Measurements from ENCODE around the gene IL17C.
"Not testable (repeated sequence)": the region's sequence is repeated elsewhere in the genome, so short reads cannot be mapped to it uniquely, and the experiment has no call there.

IL17C gene

GRCh38 chr16:88658714-88659113 is 20.3 kb downstream of the IL17C start:
- DNase-seq (ENCODE audit: low spot score): no peak

GRCh38 chr16:88659160-88659559 is 20.8 kb downstream of the IL17C start:
- DNase-seq (ENCODE audit: low spot score): no peak

DNA sequence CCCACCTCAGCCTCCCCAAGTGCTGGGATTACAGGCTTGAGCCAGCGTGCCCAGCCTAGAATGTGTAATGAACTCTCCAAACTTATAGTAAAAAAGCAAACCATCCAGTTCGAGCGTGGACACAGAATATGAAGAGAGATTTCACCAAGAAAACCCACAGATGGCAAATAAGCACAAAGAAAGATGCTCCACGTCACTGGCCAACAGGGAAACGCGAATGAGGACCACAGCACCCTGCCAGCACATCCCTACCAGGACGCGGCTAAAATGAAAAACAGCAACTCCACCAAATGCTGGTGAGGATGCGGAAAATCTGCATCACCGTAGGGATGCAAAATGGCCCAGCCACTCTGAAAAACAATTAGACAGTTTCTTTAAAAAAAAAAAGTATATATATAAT is 23.1 kb downstream of the IL17C start:
- no peak for DNase-seq (ENCODE audit: low spot score)

- no peak for DNase-seq (ENCODE audit: low spot score)
These were observed 24.0 kb downstream of the IL17C start for GRCh38 chr16:88662222-88662842.

DNA sequence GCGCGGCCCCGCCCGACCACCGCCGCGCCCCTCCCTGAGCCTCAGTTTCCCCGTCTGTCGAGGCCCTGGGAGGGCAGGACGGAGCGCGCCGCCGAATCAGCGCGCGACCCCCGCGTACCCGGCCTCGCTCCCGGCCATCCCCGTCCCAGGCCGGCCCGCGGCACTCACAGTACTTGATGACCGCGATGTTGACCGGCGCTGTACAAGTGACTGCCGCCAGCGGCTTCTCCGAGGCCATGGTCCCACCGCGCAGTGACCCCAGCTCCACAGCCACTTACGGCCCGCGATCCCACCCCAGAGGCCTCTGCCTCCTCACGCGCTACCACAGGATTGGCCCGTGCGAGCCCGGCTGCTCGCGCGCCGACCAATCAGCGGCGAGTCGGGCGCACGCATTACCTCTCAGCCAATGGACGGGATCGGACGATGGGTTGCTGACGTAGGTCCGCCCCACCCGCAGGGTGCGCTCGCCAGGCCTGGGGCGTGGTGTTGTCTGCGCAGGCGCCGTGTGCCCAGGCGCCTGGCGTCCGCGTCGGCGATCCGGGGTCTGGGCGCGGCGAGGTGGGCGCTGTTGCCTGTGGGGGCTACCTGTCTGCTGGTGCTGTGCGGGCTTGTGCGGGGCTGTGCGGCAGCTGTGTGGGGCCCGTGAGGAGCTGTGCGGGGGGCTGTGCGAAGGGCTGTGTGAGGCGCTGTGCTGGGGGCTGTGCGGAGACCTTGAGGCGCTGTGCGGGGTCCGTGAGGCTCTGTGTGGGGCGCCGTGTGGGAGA is 24.7 kb downstream of the IL17C start, which contains the start of gene MVD:
TSS of gene MVD (minus strand) at position 249 of the 764 bp plus-strand sequence. CDS start at position 238, 11 bp downstream.
- DNase-seq (ENCODE audit: low spot score): peak; percentile 100

DNA sequence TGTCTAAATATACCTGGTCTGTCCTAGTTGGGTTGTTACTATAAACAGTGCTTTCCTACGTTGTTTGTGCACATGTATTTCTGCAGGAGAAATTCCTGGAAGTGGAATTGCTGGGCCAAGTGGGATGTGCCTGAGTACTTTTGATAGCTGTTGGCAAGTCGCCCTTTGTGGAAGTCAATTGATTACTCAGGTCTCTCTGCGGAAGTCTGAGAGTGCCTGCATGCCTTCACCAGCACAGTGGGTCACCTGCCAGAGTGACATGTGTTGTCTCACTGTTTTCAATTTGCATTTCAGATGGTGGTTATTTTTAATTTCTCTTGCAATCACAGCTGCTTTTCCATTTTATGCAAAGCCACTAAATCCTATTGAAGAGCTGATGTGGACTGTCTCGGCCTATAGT is 26.8 kb downstream of the IL17C start:
- no peak for DNase-seq (ENCODE audit: low spot score)

- DNase-seq (ENCODE audit: low spot score): no peak
These were observed 27.2 kb downstream of the IL17C start for GRCh38 chr16:88665570-88665969.

DNA sequence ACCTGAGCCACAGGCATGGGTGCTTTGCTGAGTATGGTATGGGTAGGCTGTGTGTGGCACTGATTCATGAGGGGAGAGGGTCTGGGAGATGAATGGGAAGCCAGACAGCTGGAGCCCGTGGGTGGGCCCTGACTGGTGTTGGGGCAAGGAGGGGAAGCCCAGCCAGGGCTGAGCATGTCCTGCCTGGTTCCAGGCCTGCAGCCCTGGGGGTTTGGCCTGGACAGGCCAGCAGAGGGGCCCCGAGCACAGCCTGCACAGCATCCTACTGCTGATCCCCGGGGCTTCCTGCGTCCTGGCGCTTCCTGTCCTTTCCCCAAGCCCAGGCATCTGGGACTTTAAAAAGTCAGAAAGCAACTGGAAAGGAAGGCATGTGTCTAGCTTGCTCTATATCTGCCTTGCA is 29.1 kb downstream of the IL17C start:
- no peak for DNase-seq (ENCODE audit: low spot score)

- DNase-seq (ENCODE audit: low spot score): not testable (repeated sequence)
These were observed 31.1 kb downstream of the IL17C start for GRCh38 chr16:88669493-88669892.

DNA sequence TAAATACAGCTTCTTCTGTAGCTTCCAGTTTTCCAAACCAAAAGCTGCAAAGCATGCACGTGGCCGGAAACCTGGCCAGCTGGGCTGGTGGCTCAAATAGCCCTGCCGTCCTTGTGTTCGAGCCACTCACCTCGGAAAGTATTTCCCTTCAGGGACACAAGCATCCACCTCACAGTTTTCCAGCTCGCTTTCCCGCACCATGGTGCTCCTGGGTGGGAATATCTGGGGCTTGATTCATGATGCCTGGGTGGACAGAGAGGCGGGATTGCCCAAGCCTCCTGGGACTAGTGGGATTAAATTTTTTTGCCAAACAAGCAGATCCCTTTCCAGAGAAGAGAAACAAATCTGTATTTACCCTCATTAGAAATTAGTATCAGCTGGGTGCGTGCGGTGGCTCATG is 31.6 kb downstream of the IL17C start:
- DNase-seq (ENCODE audit: low spot score): no peak

DNA sequence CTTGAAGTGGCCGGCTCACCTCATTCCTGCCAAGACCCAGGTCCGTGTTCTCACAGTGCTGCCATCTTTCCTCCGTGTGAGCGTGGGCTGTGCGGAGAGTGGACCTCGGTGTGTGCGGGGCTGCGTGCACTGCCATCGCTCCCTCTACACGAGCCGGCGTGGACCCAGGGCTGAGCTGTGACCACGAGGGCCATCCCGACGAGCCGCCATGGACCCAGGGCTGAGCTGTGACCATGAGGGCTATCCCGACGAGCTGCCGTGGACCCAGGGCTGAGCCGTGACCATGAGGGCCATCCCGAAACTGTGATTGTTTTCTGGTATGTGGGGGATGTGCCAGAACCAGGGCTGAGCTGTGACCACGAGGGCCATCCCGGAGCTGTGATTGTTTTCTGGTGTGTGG is 33.4 kb downstream of the IL17C start:
- DNase-seq (ENCODE audit: low spot score): no peak

DNA sequence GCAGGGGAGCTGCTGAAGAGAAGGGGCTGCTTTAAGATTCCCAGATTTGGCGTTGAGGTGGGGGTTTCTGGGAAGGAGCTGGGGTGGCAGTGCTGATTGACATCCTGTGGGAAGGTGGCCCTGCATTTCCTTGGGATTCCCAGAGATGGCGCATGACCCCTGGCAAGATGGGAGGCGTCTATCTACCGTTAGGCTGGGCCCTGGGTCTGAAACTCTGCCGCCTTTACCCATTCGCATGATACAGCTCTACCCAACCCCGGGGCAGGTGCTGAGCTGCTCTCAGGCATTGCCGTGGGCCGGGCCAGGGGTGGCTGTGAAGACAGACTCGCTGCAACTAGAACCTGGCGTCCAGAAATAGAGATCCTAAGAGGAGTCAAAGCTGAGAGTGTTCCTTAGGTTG is 34.4 kb downstream of the IL17C start:
- no peak for DNase-seq (ENCODE audit: low spot score)

- no peak for DNase-seq (ENCODE audit: low spot score)
These were observed 35.5 kb downstream of the IL17C start for GRCh38 chr16:88673716-88674379.

GRCh38 chr16:88676502-88677242 is 38.3 kb downstream of the IL17C start:
- DNase-seq (ENCODE audit: low spot score): no peak

DNA sequence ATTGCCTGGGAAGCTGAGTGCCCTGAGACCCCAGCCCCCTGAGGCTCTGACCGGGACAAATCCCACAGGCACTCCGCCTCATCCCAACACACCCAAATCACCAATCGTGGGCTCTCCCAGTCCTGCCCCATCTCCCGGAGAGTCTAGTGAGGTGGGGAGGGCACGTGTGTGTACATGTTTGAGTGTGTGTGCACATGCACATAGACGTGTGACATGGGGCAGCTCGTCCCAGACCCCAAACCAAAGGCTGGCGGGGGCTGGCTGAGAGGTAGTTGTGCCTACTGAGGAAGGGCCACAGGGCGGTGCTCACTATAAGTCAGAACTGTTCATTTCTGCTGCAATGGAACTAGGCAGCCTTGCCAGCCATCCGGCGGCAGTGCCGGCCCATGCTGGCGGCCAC is 39.3 kb downstream of the IL17C start:
- no peak for DNase-seq (ENCODE audit: low spot score)

GRCh38 chr16:88678224-88678979 is 40.0 kb downstream of the IL17C start:
- no peak for DNase-seq (ENCODE audit: low spot score)

DNA sequence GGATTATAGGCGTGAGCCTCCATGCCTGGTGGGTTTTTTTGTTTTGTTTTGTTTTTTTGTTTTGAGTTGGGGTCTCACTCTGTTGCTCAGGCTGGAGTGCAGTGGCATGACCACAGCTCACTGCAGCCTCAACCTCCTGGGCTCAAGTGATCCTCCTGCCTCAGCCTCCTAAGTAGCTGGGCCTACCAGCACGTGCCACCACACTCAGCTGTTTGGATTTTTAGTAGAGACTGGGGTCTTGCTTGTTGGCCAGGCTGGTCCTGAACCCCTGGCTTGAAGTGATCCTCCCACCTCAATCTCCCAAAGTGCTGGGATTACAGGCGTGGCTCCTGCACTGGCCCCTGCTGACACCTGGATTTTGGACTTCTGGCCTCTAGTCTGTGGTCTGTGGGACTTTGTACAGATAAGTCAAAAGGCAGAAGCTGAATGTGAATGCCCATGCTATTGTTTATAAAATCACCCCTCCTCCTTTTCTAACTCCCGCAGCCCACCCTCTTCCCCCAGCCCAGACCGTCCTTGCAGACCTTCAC is 42.2 kb downstream of the IL17C start:
- no peak for DNase-seq (ENCODE audit: low spot score)

- DNase-seq (ENCODE audit: low spot score): peak; percentile 97
These were observed 42.8 kb downstream of the IL17C start for GRCh38 chr16:88681084-88681680.

DNA sequence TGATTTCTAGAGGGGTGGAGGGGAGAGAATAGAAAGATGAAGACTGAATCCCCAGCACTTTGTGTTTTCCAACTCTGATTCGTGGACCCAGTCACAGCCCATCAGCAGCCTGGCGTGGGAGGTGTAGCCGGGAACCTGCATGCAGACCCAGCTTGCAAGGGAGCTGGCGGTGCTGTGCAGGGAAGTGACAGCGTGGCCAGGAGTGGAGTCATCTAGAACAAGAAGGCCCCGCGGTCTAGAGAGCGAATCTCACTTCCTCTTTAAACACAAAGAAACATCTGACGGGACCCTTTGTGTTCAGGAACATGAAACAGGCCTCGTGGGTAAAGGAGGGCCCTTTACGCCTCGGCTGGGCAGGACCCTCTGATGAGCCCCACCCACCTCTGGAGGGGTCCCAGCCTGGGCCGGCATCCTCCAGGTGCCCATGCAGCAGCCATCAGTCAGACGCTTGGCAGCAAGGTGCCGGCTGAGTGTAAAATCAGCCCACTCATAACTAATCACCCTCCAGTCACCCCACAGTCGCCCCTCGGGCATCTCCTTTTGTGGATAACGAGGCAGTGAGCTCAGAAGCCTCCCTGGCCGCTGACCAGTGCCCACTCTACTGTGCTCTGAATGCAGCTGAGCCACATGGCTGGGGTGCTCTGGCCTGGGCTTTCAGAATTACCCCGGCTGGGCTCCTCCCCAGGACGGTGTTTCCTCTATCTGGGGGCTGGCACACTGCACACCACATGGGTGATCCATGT is 43.5 kb downstream of the IL17C start:
- no peak for DNase-seq (ENCODE audit: low spot score)

DNA sequence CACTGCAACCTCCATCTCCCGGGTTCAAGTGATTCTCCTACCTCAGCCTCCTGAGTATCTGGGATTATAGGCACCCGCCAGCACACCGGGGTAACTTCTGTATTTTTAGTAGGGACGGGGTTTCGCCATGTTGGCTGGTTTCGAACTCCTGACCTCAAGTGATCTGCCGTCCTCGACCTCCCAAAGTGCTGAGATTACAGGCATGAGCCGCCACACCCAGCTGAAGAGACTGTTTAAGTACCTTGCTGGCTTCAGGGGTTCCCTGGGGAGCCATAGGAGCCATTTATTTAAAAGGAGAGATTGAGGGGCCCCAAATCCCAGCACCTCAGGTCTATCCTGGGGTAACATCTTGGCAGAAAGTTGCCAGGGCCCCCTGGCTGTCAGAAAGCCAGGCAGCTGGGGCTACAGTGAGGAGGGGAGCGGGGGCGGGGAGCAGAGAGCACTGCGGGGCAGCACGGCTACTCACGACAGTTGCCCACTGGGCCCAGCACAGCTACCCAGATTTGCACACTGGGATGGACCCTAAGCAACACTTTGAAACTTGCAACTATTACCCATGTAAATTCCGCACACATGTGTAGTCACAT is 46.3 kb downstream of the IL17C start:
- no peak for DNase-seq (ENCODE audit: low spot score)

All from HuH-7.5 (cell line).